HEK293 (cell line): Measurements from ENCODE around the gene MRPS9.
A peak's percentile ranks its signal among the peaks of the same experiment; 100 is the strongest.

Experiments
- CTCF ChIA-PET: fragments of 350-600 bp; formaldehyde crosslinking; extraction: SDS; loops from one replicate; lab custom pipeline; 2021; ENCODE audit warnings: antibody characterized with exemption; lab: Yijun Ruan, JAX
- POLR2A ChIA-PET: fragments of 300-600 bp; formaldehyde crosslinking; extraction: SDS; loops from one replicate; lab custom pipeline; 2020; ENCODE audit warnings: antibody characterized with exemption, inconsistent platforms; lab: Yijun Ruan, JAX
- H3K27ac ChIP-seq: fragments of 200-500 bp; sonication (Bioruptor generic); 2 replicates; pipeline ENCODE4 v1.5.1; 2014; ENCODE audit warnings: low read depth, low read length, control low read depth, inconsistent platforms; ENCODE audit errors: extremely low read depth
- H3K36me3 ChIP-seq, 2 experiments: fragments of 200-500 bp in 1 of 2; sonication (Bioruptor generic) in 1 of 2; 1 replicate in 1 of 2; 2 replicates in 1 of 2; pipeline ENCODE4 v1.5.1; 2014 to 2017; ENCODE audit warnings: inconsistent platforms in 2 of 2, low read length in 2 of 2; ENCODE audit not compliant: control insufficient read depth in 2 of 2, insufficient read depth in 1 of 2
- H3K4me1 ChIP-seq: fragments of 200-500 bp; sonication (Bioruptor generic); 2 replicates; pipeline ENCODE4 v1.5.1; 2014; ENCODE audit warnings: mild to moderate bottlenecking, low read length, inconsistent platforms; ENCODE audit not compliant: control insufficient read depth, insufficient read depth
- H3K4me3 ChIP-seq: 2 replicates; pipeline ENCODE4 v1.5.1; 2011; ENCODE audit warnings: low read depth, mild to moderate bottlenecking, control low read depth, low read length, moderate library complexity
- H3K9me3 ChIP-seq: fragments of 200-500 bp; sonication (Bioruptor generic); 2 replicates; pipeline ENCODE4 v1.5.1; 2014; ENCODE audit warnings: low read depth, low read length, inconsistent platforms; ENCODE audit not compliant: control insufficient read depth, insufficient read depth
- BCL11A ChIP-seq: fragments of 450-650 bp; formaldehyde crosslinking; IDR thresholded peaks from 2 replicates; pipeline ENCODE4 v1.5.1; 2016; ENCODE audit warnings: low read depth, missing biosample characterization, missing genetic modification characterization
- FEZF1 ChIP-seq: fragments of 450-650 bp; formaldehyde crosslinking; IDR thresholded peaks from 2 replicates; pipeline ENCODE4 v1.5.1; 2016; ENCODE audit warnings: missing biosample characterization, missing genetic modification characterization
- TCF7L2 ChIP-seq: IDR thresholded peaks from 2 replicates; pipeline ENCODE4 v1.6.1; 2011; ENCODE audit warnings: low read depth, mild to moderate bottlenecking, inconsistent platforms, low read length, moderate library complexity, borderline replicate concordance
- ZBTB20 ChIP-seq: fragments of 450-650 bp; formaldehyde crosslinking; IDR thresholded peaks from 2 replicates; pipeline ENCODE4 v1.5.1; 2016; ENCODE audit warnings: missing biosample characterization, missing genetic modification characterization
- ZNF214 ChIP-seq: fragments of 450-650 bp; formaldehyde crosslinking; IDR thresholded peaks from 2 replicates; pipeline ENCODE4 v1.5.1; 2017; ENCODE audit warnings: missing biosample characterization, mild to moderate bottlenecking, missing genetic modification characterization, borderline replicate concordance
- ZNF221 ChIP-seq: fragments of 450-650 bp; formaldehyde crosslinking; IDR thresholded peaks from 2 replicates; pipeline ENCODE4 v1.5.1; 2017; ENCODE audit warnings: missing biosample characterization, missing genetic modification characterization, borderline replicate concordance
- ZNF292 ChIP-seq: fragments of 450-650 bp; formaldehyde crosslinking; IDR thresholded peaks from 2 replicates; pipeline ENCODE4 v1.5.1; 2016; ENCODE audit warnings: low read depth, missing biosample characterization, missing genetic modification characterization, borderline replicate concordance
- ZNF354C ChIP-seq: fragments of 450-650 bp; formaldehyde crosslinking; IDR thresholded peaks from 2 replicates; pipeline ENCODE4 v1.5.1; 2016; ENCODE audit warnings: missing biosample characterization, missing genetic modification characterization, low read depth, borderline replicate concordance
- ZNF433 ChIP-seq: fragments of 450-650 bp; formaldehyde crosslinking; IDR thresholded peaks from 2 replicates; pipeline ENCODE4 v1.5.1; 2016; ENCODE audit warnings: missing biosample characterization, missing genetic modification characterization, low read depth
- ZNF561 ChIP-seq: fragments of 450-650 bp; IDR thresholded peaks from 2 replicates; pipeline ENCODE4 v1.5.1; 2018; ENCODE audit warnings: missing biosample characterization, missing genetic modification characterization, borderline replicate concordance
- ZNF571 ChIP-seq: fragments of 450-650 bp; formaldehyde crosslinking; IDR thresholded peaks from 2 replicates; pipeline ENCODE4 v1.5.0; 2017; ENCODE audit warnings: missing biosample characterization, missing genetic modification characterization
- ZNF596 ChIP-seq: fragments of 450-650 bp; IDR thresholded peaks from 2 replicates; pipeline ENCODE4 v1.5.0; 2018; ENCODE audit warnings: missing biosample characterization, mild to moderate bottlenecking, missing genetic modification characterization, moderate library complexity
- ZNF610 ChIP-seq: fragments of 450-650 bp; formaldehyde crosslinking; IDR thresholded peaks from 2 replicates; pipeline ENCODE4 v1.5.1; 2016; ENCODE audit warnings: missing biosample characterization, missing genetic modification characterization, borderline replicate concordance
- ZNF626 ChIP-seq: fragments of 450-650 bp; sonication (Bioruptor Pico); formaldehyde crosslinking; IDR thresholded peaks from 2 replicates; pipeline ENCODE4 v1.5.1; 2018; ENCODE audit warnings: missing biosample characterization, missing genetic modification characterization, inconsistent platforms
- ZNF629 ChIP-seq: fragments of 450-650 bp; formaldehyde crosslinking; IDR thresholded peaks from 2 replicates; pipeline ENCODE4 v1.5.1; 2017; ENCODE audit warnings: missing biosample characterization, missing genetic modification characterization
- ZNF664 ChIP-seq: fragments of 450-650 bp; formaldehyde crosslinking; IDR thresholded peaks from 2 replicates; pipeline ENCODE4 v1.5.1; 2016; ENCODE audit warnings: missing biosample characterization, missing genetic modification characterization
- ZNF776 ChIP-seq: fragments of 450-650 bp; formaldehyde crosslinking; IDR thresholded peaks from 2 replicates; pipeline ENCODE4 v1.5.0; 2017; ENCODE audit warnings: missing biosample characterization, missing genetic modification characterization, borderline replicate concordance
- TF ChIP-seq, protein P1 (sequence below): fragments of 450-650 bp; formaldehyde crosslinking; IDR thresholded peaks from 2 replicates; pipeline ENCODE4 v1.5.1; 2017; ENCODE audit warnings: missing biosample characterization, missing genetic modification characterization
- TF ChIP-seq, protein P2 (sequence below): fragments of 450-650 bp; formaldehyde crosslinking; IDR thresholded peaks from 2 replicates; pipeline ENCODE4 v1.5.1; 2016; ENCODE audit warnings: missing biosample characterization, missing genetic modification characterization
- TF ChIP-seq, protein P3 (sequence below): fragments of 450-650 bp; formaldehyde crosslinking; IDR thresholded peaks from 2 replicates; pipeline ENCODE4 v1.5.1; 2016; ENCODE audit warnings: missing biosample characterization, missing genetic modification characterization
- TF ChIP-seq, protein P4 (sequence below): IDR thresholded peaks from 2 replicates; pipeline ENCODE4 v1.6.1; 2011; ENCODE audit warnings: mild to moderate bottlenecking, low read depth, low read length, borderline replicate concordance
- TF ChIP-seq, protein P5 (sequence below): fragments of 450-650 bp; formaldehyde crosslinking; IDR thresholded peaks from 2 replicates; pipeline ENCODE4 v1.5.1; 2016; ENCODE audit warnings: missing biosample characterization, missing genetic modification characterization
- TF ChIP-seq, protein P6 (sequence below): fragments of 450-650 bp; formaldehyde crosslinking; IDR thresholded peaks from 2 replicates; pipeline ENCODE4 v1.5.1; 2016; ENCODE audit warnings: missing biosample characterization, missing genetic modification characterization

Gene MRPS9

DNA sequence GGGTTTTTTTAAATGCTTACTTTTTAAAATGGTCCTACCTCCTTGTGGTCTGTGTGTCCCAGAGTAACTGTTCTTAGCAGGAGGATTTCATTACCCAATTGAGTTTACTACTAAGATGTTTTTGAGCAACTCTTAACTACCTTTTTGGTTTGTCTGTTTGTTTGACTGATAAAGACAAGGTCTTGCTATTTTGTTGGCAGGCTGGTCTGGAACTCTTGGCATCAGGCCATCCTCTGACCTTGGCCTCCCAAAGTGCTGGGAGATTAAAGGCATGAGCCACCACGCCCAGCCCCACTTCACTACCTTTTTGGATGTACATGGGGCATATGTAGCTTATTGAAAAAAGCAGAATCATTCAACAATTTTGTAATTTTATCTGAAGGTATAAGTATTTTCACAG, 14.9 kb downstream of the MRPS9 start:
- Histone ChIP-seq H3K4me1 (peaks cover 12% of the 10 kb centered on the region), H3K4me3 (no peak overlapping the region), H3K27ac (no peak overlapping the region), H3K9me3 (no peaks in the 10 kb centered on the region), H3K36me3 (peaks cover 9 to 16% of the 10 kb centered on the region in 2 experiments)
- ChIA-PET POLR2A (interaction anchor here (1.0 kb wide), 1 partner anchor 51 kb away, joined by 4 read pairs; no protein-coding TSS in a partner anchor), CTCF (interaction anchor here (0.6 kb wide), 1 partner anchor 61 kb away, joined by 3 read pairs; no protein-coding TSS in a partner anchor)
- peak; percentile 68 for TF ChIP-seq FEZF1
- TF ChIP-seq, protein P1, sequence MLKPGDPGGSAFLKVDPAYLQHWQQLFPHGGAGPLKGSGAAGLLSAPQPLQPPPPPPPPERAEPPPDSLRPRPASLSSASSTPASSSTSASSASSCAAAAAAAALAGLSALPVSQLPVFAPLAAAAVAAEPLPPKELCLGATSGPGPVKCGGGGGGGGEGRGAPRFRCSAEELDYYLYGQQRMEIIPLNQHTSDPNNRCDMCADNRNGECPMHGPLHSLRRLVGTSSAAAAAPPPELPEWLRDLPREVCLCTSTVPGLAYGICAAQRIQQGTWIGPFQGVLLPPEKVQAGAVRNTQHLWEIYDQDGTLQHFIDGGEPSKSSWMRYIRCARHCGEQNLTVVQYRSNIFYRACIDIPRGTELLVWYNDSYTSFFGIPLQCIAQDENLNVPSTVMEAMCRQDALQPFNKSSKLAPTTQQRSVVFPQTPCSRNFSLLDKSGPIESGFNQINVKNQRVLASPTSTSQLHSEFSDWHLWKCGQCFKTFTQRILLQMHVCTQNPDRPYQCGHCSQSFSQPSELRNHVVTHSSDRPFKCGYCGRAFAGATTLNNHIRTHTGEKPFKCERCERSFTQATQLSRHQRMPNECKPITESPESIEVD (tag by site-specific recombination) = 0 out of 2 replicates have a peak, but pooled peaks have one; percentile 17
- TF ChIP-seq, protein P2, sequence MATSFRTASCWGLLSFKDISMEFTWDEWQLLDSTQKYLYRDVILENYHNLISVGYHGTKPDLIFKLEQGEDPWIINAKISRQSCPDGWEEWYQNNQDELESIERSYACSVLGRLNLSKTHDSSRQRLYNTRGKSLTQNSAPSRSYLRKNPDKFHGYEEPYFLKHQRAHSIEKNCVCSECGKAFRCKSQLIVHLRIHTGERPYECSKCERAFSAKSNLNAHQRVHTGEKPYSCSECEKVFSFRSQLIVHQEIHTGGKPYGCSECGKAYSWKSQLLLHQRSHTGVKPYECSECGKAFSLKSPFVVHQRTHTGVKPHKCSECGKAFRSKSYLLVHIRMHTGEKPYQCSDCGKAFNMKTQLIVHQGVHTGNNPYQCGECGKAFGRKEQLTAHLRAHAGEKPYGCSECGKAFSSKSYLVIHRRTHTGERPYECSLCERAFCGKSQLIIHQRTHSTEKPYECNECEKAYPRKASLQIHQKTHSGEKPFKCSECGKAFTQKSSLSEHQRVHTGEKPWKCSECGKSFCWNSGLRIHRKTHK (tag by site-specific recombination) = no peak

DNA sequence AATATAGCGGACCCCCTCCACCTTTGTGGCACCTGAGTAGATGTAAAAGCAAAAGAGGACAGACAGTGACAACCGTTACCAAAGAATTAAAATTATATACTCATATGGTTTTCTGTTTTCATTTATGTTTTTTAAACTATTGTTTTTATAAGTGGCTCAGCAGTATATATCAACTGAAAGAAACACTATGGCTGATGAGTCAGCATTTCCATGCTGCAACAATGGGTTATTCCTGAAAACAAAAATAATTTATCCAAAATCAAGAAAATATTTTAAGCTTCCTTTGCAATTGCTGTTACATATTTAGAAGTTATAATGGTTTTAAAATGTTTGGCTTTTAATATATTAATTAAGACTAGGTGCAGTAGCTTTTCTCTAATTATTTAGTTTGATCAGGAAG, 17.7 kb downstream of the MRPS9 start:
- CTCF ChIA-PET = interaction anchor here (0.6 kb wide), 2 partner anchors 51 to 439 kb away, joined by 3 read pairs; no protein-coding TSS in a partner anchor
- no peak overlapping the region for H3K27ac ChIP-seq
- H3K4me1 ChIP-seq = peaks cover 12% of the 10 kb centered on the region
- no peak overlapping the region for H3K4me3 ChIP-seq
- no peaks in the 10 kb centered on the region for H3K9me3 ChIP-seq
- peaks cover 0 to 9% of the 10 kb centered on the region in 2 experiments; a peak in 2 of 3 replicates for H3K36me3 ChIP-seq
- TF ChIP-seq, protein P3, sequence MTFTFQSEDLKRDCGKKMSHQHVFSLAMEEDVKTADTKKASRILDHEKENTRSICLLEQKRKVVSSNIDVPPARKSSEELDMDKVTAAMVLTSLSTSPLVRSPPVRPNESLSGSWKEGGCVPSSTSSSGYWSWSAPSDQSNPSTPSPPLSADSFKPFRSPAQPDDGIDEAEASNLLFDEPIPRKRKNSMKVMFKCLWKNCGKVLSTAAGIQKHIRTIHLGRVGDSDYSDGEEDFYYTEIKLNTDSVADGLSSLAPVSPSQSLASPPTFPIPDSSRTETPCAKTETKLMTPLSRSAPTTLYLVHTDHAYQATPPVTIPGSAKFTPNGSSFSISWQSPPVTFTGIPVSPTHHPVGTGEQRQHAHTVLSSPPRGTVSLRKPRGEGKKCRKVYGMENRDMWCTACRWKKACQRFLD (tag by site-specific recombination) = no peak
- TF ChIP-seq ZNF571 (tag by site-specific recombination) (no peak), ZNF433 (tag by site-specific recombination) (no peak), ZNF561 (tag by site-specific recombination) (no peak), ZNF292 (no peak), ZBTB20 (tag by site-specific recombination) (no peak), ZNF221 (tag by site-specific recombination) (no peak)
- TF ChIP-seq, protein P4, sequence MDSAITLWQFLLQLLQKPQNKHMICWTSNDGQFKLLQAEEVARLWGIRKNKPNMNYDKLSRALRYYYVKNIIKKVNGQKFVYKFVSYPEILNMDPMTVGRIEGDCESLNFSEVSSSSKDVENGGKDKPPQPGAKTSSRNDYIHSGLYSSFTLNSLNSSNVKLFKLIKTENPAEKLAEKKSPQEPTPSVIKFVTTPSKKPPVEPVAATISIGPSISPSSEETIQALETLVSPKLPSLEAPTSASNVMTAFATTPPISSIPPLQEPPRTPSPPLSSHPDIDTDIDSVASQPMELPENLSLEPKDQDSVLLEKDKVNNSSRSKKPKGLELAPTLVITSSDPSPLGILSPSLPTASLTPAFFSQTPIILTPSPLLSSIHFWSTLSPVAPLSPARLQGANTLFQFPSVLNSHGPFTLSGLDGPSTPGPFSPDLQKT = no peak
- POLR2A ChIA-PET = no interaction called here

DNA sequence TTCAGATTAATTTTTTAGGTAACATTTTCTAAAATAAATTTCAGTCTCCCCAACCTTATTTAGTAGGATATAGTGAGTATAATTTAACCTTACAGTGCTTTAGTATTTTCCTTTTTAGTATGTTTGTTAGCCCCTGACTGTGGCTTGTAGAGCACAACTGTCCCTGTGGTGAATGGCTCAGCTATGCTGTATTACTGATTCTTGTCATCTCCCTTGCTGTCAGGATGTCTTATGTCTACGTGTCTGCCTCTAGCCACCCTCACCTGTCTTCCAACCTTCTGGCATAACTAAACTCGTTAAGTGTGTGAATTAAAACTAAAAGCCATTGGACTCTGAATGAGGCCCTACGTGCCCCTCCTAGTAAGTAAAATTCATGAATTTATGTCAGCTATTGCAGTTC, 18.4 kb downstream of the MRPS9 start:
- Histone ChIP-seq H3K4me1 (peaks cover 12% of the 10 kb centered on the region), H3K36me3 (peaks cover 0 to 2% of the 10 kb centered on the region in 2 experiments; a peak in 1 of 3 replicates), H3K4me3 (no peak overlapping the region), H3K9me3 (no peaks in the 10 kb centered on the region), H3K27ac (no peak overlapping the region)
- ChIA-PET CTCF (interaction anchor here (0.6 kb wide), 1 partner anchor 50 kb away, joined by 3 read pairs; no protein-coding TSS in a partner anchor), POLR2A (no interaction called here)
- no peak for TF ChIP-seq ZNF610 (tag by site-specific recombination)
- TF ChIP-seq ZNF664 (tag by site-specific recombination) = no peak
- TF ChIP-seq ZNF354C = no peak
- TF ChIP-seq, protein P5, sequence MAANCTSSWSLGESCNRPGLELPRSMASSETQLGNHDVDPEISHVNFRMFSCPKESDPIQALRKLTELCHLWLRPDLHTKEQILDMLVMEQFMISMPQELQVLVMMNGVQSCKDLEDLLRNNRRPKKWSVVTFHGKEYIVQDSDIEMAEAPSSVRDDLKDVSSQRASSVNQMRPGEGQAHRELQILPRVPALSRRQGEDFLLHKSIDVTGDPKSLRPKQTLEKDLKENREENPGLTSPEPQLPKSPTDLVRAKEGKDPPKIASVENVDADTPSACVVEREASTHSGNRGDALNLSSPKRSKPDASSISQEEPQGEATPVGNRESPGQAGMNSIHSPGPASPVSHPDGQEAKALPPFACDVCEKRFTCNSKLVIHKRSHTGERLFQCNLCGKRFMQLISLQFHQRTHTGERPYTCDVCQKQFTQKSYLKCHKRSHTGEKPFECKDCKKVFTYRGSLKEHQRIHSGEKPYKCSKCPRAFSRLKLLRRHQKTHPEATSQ (tag by site-specific recombination) = no peak
- no peak for TF ChIP-seq ZNF776 (tag by site-specific recombination)
- TF ChIP-seq ZNF214 (tag by site-specific recombination) = no peak
- TF ChIP-seq, protein P6, sequence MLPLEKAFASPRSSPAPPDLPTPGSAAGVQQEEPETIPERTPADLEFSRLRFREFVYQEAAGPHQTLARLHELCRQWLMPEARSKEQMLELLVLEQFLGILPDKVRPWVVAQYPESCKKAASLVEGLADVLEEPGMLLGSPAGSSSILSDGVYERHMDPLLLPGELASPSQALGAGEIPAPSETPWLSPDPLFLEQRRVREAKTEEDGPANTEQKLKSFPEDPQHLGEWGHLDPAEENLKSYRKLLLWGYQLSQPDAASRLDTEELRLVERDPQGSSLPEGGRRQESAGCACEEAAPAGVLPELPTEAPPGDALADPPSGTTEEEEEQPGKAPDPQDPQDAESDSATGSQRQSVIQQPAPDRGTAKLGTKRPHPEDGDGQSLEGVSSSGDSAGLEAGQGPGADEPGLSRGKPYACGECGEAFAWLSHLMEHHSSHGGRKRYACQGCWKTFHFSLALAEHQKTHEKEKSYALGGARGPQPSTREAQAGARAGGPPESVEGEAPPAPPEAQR (tag by site-specific recombination) = no peak
- no peak for TF ChIP-seq TCF7L2
- no peak for TF ChIP-seq ZNF626 (tag by site-specific recombination)
- TF ChIP-seq ZNF596 (tag by site-specific recombination) = no peak
- no peak for TF ChIP-seq ZNF629 (tag by site-specific recombination)
- TF ChIP-seq BCL11A = no peak
